Transverse colon (tissue), 4 donors: Measurements from ENCODE around the gene ALS2.

Experiments used
- CTCF ChIP-seq, 5 experiments: fragments of 200-600 bp in 3 of 5; fragments of 450-650 bp in 2 of 5; sonication (generic) in 3 of 5; IDR thresholded peaks; 1 replicate in 2 of 5; 2 replicates in 3 of 5; pipeline ENCODE4 v1.5.1; 2016 to 2017; ENCODE audit warnings: antibody characterized with exemption in 5 of 5, inconsistent platforms in 3 of 5, mild to moderate bottlenecking in 2 of 5, moderate library complexity in 1 of 5
- POLR2AphosphoS5 ChIP-seq, 3 donors: sonication (generic); formaldehyde crosslinking; IDR thresholded peaks; one replicate each; pipeline ENCODE4 v1.6.1; 2016; ENCODE audit warnings: antibody characterized with exemption in 3 of 3

GRCh38 chr2:201795607-201796477 lies 15.1 kb upstream of the ALS2 start:
- peak; percentile 49 to 54 (median 52) for TF ChIP-seq CTCF (IDR thresholded peaks at IDR 0.05)
- TF ChIP-seq POLR2AphosphoS5 (IDR thresholded peaks at IDR 0.05), result no peak
